GM19395 (cell line): ENCODE results near the gene KBTBD7.

Experiments used
- ATAC-seq: cut with Tn5 transposase; IDR thresholded peaks from one replicate; pipeline ENCODE4 v1.9.1; 2021; ENCODE audit warnings: mild to moderate bottlenecking, moderate library complexity; ENCODE audit not compliant: unreplicated experiment

Gene KBTBD7

GRCh38 chr13:41193919-41194824 is at the start of gene KBTBD7:
Gene KBTBD7 (minus strand): TSS chr13:41194569. CDS start chr13:41194257, 312 bp downstream.
- peak; percentile 96 for ATAC-seq

GRCh38 chr13:41241626-41242025 is 47.3 kb upstream of the KBTBD7 start:
- ATAC-seq, result no peak

DNA sequence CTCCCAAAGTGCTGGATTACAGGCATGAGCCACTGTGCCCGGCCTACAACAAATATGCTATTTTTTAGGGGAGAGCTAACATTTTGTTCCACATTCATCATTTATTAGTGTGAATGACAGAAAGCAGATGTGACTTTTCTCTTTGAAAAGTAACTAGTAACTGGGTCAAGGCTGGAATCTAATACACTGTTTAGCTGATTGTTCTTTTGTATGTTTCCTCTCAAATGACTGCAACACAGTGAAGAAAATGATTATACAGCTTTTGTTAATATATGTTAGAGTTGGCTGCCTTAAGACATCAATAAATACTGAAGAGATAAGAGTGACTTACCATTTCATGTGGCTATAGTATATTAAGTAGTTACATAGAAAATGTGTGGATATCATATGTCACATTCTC is 42.0 kb upstream of the KBTBD7 start:
- ATAC-seq, result no peak

GRCh38 chr13:41232578-41233480 is 38.5 kb upstream of the KBTBD7 start:
- ATAC-seq, result no peak

DNA sequence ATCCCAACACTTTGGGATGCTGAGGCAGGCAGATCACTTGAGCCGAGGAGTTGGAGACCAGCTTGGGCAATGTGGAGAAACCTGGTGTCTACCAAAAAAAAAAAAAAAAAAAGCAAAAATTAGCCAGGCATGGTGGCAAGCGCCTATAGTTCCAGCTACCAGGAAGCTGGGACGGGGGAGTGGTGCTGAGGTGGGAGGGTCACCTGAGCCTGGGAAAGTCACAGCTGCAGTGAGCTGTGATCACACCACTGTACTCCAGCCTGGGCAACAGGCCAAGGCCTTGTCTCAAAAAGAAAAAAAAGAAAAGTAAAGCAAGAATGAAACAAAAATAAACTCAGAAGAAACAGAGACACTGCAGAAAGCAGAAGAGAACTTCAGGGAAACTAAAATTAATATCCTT is 37.4 kb upstream of the KBTBD7 start:
- ATAC-seq, result no peak

DNA sequence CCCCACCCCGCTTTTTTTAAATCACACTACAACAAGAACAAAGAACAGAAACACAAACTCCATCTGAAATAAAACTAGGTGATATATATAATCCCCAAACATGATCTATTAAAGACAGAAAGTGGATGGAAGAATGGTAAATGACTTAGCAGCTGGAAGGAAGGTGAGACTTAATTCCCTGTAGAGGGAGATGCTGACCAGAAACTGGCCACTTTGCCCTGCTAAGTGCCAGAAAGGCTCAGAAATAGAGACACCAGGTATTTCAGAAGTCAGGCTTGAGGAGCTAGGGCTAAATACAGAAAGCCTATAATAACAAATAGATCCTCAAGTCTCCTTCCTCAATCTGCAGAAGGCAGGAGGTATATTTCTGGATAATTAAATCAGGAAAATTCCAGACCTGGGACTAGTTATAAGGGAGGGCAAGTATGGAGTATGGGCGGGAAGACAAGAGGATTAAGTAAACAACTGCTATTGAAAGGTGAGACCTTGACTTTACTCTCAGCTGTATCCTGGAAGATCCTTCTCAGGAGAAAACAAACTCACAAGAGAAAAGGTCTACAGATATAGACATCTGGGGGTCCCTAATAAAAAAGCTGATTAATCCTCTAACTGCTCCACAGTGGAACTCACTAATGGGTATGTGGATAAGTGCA is 36.8 kb upstream of the KBTBD7 start:
- ATAC-seq, result no peak

GRCh38 chr13:41229356-41229755 is 35.0 kb upstream of the KBTBD7 start:
- ATAC-seq, result no peak

DNA sequence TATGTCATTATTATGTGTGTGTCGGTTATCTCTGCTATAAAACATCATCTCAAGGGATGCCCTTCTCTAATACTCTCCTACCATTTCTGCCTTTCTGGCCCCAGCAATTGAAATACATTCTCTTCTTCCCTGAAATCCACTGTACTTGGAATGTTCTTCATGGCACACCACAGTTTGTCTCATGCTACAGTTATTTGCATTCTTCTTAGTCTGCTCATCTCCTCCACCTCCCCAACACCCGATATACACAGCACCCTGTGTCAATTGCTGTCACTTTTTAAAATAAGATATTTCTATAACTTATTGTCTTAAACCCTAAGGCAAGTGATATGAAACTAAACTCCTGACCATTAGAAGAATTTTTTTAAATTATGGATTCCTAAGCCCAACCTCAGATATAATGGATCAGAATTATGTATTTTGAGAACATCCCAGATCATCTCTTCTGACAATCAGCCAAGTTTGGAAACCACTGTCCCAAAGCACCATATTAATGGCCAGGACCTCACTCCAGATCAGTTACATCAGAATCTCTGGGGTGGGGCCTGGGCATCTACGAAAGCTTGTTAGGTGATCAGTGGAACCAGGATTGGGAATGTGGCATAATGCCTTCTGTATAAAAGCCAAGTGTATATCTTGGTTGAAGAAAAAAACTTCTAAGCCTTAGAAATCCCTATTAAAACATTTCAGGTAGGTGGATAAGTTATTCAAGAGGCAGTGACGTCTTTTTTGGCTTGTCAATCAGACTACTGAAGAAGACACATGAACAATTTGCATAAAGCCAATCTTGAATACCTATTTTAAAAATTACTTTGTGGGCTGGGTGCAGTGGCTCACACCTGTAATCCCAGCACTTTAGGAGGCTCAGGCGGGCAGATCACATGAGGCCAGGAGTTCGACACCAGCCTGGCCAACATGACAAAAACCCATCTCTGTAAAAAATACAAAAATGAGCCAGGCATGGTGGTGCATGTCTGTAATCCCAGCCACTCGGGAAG is 30.0 kb upstream of the KBTBD7 start:
- ATAC-seq, result no peak

DNA sequence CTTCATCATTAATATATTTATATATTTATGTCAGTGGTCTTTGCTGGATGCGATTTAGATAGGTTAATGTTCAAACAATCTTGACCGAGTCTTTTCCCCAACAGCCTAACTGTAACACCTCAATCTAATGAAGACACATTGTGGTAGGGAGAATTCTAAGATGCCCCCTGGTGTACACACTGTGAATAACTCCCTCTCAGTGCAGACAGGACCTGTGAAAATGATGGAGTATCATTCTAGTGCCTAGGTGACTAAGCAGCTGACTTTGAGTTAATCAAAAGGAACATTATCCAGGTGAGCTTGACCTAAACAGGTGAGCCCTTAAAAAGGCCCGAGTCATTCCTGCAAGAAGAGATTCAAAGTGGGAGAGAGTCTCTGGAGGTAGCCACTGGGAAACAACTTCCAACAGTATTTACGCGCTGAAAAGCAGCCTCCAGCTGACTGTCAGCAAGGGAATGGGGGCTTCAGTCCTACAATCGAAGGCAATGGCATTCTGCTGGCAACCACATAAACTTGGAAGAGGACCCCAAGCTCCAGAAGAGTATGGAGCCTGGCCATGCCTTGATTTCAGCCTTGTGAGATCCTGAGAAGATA is 28.0 kb upstream of the KBTBD7 start:
- ATAC-seq, result no peak

DNA sequence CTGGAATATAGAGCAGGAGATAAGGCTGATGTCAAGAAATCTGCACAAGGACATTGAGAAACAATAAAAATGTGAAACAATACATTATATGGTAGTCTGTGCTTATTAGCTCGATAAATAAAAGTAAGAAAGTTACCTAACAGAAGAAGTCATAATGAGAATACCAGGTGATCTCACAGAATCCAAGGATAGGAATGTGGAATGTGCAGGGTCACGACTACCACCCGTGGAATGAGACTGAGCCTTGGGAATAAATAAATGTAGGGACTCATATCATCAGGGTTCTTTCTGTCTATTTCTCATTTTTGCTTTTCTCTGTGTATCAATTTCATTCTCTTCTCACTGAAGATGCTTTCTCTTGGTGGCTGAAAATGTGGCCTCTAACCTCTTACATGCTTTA is 26.0 kb upstream of the KBTBD7 start:
- ATAC-seq, result no peak

DNA sequence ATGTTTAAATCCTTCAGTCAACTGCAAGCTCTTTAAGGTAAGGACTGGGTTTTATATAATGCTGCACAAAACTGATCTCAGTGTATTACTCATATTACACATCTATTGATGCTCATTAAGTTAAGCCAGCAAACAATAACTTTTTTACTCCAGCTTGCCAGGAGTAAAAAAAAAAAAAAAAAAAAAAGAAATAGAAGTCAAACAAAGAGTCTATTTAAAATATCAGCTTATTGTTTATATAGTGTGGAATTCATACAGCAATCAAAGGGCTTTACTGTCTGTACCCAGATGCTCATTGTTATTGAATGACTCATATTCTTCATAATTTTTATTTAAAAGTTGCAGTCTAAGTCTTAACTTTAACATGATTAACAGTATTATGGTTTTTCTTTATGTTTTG is 21.8 kb upstream of the KBTBD7 start:
- no peak for ATAC-seq

DNA sequence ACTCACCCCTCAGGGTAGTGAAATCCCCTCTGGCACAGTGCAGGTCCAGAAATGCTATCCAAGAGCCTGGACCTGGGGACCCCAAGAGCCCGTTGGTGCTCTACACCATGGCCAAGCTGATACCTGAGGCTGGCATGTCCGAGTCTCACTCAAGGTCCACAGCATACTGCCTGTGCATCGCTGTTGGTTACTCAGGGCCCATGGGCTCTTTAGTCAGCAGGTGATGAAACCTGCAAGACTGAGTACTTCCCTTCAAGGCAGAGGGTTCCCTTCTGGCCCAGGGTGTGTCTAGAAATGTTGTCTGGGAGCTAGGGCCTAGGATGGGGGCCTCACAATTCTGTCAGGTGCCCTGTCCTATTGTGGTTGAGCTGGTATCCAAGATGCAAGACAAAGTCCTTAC is 19.6 kb upstream of the KBTBD7 start:
- no peak for ATAC-seq

DNA sequence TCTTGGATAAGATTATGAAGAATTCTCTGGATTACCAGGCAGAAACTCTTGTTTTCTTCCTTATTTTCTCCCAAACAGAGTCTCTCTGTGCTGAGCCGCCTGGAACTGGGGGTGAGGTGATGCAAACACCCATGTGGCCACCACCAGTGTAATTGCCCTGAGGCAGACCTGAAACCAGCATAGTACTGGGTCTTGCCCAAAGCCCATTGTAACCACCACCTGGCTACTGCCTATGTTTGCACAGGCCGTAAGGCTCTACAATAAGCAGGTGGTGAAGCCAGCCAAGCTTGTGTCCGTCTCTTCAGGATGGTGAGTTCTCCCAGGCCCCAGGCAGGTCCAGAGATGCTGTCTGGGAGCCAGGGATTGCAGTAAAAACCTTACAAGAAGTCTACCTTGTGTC is 18.9 kb upstream of the KBTBD7 start:
- no peak for ATAC-seq

DNA sequence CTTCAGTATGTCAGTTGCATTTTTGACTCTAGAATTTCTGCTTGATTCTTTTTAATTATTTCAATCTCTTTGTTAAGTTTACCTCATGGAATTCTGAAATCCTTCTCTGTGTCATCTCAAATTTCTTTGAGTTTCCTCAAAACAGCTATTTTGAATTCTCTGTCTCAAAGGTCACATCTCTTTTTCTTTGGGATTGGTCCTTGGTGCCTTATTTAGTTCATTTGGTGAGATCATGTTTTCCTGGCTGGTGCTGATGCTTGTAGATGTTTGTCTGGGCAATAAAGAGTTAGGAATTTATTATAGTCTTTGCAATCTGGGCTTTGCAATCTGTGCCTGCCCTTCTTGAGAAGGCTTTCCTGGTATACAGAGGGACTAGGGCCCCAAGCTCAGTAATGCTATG is 18.5 kb upstream of the KBTBD7 start:
- ATAC-seq, result no peak

GRCh38 chr13:41211062-41211461 is 16.7 kb upstream of the KBTBD7 start:
- ATAC-seq, result no peak

DNA sequence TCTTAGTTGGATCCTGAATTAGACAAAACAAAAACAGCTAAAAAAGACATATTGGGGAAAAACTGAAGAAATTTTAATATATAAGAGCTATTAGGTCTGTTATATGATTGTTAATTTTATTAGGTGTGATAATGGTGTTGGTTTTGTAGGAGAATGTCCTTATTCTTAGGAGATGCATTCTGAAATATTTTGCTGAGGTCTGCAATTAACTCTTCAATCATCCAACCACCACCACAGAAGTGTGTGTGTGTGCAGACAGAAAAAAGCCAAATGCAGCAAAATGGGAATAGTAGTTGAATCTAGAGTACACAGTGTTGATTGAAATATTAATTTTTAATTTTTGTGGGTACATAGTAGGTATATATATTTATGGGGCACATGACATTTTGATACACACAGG is 12.1 kb upstream of the KBTBD7 start:
- no peak for ATAC-seq

GRCh38 chr13:41203810-41204209 is 9.4 kb upstream of the KBTBD7 start:
- no peak for ATAC-seq

GRCh38 chr13:41200126-41200525 is 5.8 kb upstream of the KBTBD7 start:
- no peak for ATAC-seq

DNA sequence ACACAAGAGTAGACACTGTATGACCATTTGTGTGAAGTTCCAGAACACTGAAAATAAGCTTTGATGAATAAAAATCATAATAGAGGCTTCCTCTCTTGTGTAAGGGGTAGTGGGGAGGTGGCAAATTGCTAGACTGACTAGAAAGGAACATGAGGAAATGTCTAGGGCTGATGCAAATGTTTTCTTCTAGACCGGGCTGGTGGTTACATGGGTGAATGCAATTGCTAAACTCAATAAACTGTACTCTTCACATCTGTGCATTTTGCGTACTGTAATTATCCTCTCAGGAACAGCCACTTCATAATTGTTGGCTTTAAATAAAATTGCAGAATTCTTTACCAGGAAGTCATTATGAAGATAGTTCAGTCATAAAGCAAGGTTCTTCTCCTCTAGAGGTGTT is 5.2 kb upstream of the KBTBD7 start:
- ATAC-seq, result peak; percentile 68

DNA sequence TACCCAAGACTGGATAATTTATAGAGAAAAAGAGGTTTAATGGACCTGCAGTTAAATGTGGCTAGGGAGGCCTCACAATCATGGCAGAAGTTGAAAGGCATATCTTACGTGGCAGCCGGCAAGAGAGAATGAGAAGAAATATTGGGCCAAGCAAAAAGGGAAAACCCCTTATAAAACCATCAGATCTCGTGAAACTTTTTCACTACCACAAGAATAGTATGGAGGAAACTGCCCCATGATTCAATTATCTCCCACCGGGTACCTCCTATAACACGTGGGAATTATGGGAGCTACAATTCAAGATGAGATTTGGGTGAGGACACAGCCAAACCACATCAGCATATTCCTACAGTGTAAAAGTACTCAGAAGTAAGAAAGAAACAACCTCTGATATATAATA is 4.7 kb upstream of the KBTBD7 start:
- peak; percentile 16 for ATAC-seq
